ENCODE data around the gene GPR176.
A peak's percentile ranks its signal among the peaks of the same experiment; 100 is the strongest.

The GPR176 gene

DNA sequence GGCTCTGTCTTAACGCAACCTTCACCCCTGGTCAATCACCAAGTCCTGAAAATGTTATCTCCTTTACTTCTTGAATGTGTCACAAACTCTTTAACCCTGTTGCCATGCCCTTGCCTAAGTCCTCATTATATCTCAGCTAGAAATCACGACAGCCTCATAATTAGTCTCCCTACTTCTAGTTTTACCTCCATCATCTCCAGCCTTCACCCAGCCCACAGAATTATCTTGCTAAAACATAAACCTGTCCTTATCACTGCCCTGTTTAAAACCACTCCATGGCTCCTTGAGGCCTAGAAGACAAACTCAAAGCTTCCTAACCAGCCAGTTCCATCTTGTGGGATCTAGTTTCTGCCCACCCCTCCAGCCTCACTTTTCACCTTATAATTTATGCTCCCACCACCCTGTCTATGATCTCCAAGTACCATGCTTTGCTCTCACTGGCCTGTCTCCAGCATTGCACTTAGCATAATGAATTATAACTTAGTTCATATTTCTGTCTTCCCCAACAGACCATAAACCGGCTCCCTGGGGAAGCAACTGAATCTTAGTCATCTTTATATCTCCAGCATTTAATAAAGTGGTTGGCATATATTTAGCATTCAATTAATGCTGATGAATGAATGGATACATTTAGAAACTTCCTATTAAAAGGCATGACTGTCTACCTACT, 39.2 kb downstream of the GPR176 start:
- Histone ChIP-seq H3K27me3 (replicated peaks in 2 of 5; ENCODE audit: control insufficient read depth in 4 of 5, insufficient read depth in 5 of 5, low read length in 4 of 5) (no peaks in the 10 kb centered on the region), H3K9me3 (ENCODE audit: control extremely low read depth in 1 of 5, control insufficient read depth in 4 of 5, insufficient read depth in 2 of 5, low read depth in 1 of 5, low read length in 4 of 5) (no peaks in the 10 kb centered on the region), H3K36me3 (ENCODE audit: control insufficient read depth in 4 of 4, insufficient read depth in 4 of 4, low read length in 3 of 4) (no peaks in the 10 kb centered on the region), H3K4me1 (ENCODE audit: control extremely low read depth in 1 of 4, control insufficient read depth in 4 of 4, insufficient read depth in 4 of 4, low read length in 3 of 4) (no peaks in the 10 kb centered on the region), H3K27ac (ENCODE audit: insufficient read depth in 1 of 2, low read depth in 1 of 2, low read length in 2 of 2, poor library complexity in 1 of 2, severe bottlenecking in 2 of 2) (no peak overlapping the region), H3K4me3 (ENCODE audit: control insufficient read depth in 1 of 7, extremely low read depth in 1 of 7, insufficient read depth in 4 of 7, low read depth in 2 of 7, low read length in 6 of 7) (no peak overlapping the region)
- ChIA-PET POLR2A (no interaction called here), CTCF (no interaction called here)
- no peak for DNase-seq
- 93% methylated on average over 2 of the region's 3 CpGs for WGBS (ENCODE audit: insufficient coverage)

- H3K4me1 ChIP-seq (ENCODE audit: control extremely low read depth in 1 of 4, control insufficient read depth in 4 of 4, insufficient read depth in 4 of 4, low read length in 3 of 4), result no peaks in the 10 kb centered on the region
- no peaks in the 10 kb centered on the region for H3K9me3 ChIP-seq (ENCODE audit: control extremely low read depth in 1 of 5, control insufficient read depth in 4 of 5, insufficient read depth in 2 of 5, low read depth in 1 of 5, low read length in 4 of 5)
- WGBS (ENCODE audit: insufficient coverage), result no CpG with 5 or more reads among the region's 1 CpG
- ChIA-PET CTCF (no interaction called here), POLR2A (no interaction called here)
- DNase-seq, result no peak
- no peaks in the 10 kb centered on the region for H3K27me3 ChIP-seq (replicated peaks in 2 of 5; ENCODE audit: control insufficient read depth in 4 of 5, insufficient read depth in 5 of 5, low read length in 4 of 5)
- no peaks in the 10 kb centered on the region for H3K36me3 ChIP-seq (ENCODE audit: control insufficient read depth in 4 of 4, insufficient read depth in 4 of 4, low read length in 3 of 4)
- no peak overlapping the region for H3K27ac ChIP-seq (ENCODE audit: insufficient read depth in 1 of 2, low read depth in 1 of 2, low read length in 2 of 2, poor library complexity in 1 of 2, severe bottlenecking in 2 of 2)
- H3K4me3 ChIP-seq (ENCODE audit: control insufficient read depth in 1 of 7, extremely low read depth in 1 of 7, insufficient read depth in 4 of 7, low read depth in 2 of 7, low read length in 6 of 7), result no peak overlapping the region
Measured at GRCh38 chr15:39878406-39878785, 41.7 kb downstream of the GPR176 start.

DNA sequence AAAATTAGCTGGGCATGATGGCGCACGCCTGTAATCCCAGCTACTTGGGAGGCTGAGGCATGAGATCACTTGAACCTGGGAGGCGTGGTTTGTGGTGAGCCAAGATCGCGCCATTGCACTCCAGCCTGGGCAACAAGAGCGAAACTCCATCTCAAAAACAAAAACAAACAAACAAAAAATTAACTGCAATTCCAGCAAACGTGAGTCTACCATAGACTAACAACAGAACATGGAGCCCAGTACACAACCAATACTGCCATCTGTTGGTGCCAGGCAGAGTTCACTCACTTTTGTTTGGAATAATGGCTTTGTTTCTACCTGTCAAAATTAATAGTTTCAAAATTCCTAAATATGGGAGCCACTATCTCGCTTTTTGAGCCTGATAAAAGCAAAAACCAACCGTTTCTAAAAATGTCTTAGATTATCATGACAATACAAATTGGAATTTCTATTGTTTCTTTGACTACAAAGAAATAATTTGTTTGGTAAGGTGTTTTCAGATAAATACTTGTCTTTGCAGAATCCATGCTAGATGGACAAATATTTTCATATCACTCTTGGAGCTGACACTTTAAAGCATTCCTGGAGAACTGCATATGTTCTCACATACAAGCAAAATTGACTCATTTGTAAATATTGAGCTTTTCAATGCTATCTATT, 45.0 kb downstream of the GPR176 start:
- ChIA-PET CTCF (interaction anchor here (0.8 to 4.9 kb wide), 11 partner anchors 10 to 749 kb away, joined by 3 to 45 read pairs (median 5); partner anchors contain the start of gene FSIP1), POLR2A (no interaction called here)
- H3K9me3 ChIP-seq (ENCODE audit: control extremely low read depth in 1 of 5, control insufficient read depth in 4 of 5, insufficient read depth in 2 of 5, low read depth in 1 of 5, low read length in 4 of 5), result no peaks in the 10 kb centered on the region
- 83% methylated on average over 6 of the region's 9 CpGs for WGBS (ENCODE audit: insufficient coverage)
- H3K27ac ChIP-seq (ENCODE audit: insufficient read depth in 1 of 2, low read depth in 1 of 2, low read length in 2 of 2, poor library complexity in 1 of 2, severe bottlenecking in 2 of 2), result no peak overlapping the region
- H3K4me1 ChIP-seq (ENCODE audit: control extremely low read depth in 1 of 4, control insufficient read depth in 4 of 4, insufficient read depth in 4 of 4, low read length in 3 of 4), result no peaks in the 10 kb centered on the region
- H3K27me3 ChIP-seq (replicated peaks in 2 of 5; ENCODE audit: control insufficient read depth in 4 of 5, insufficient read depth in 5 of 5, low read length in 4 of 5), result no peaks in the 10 kb centered on the region
- H3K36me3 ChIP-seq (ENCODE audit: control insufficient read depth in 4 of 4, insufficient read depth in 4 of 4, low read length in 3 of 4), result no peaks in the 10 kb centered on the region
- DNase-seq, result peak; percentile 46 to 67 (median 60)
- no peak overlapping the region for H3K4me3 ChIP-seq (ENCODE audit: control insufficient read depth in 1 of 7, extremely low read depth in 1 of 7, insufficient read depth in 4 of 7, low read depth in 2 of 7, low read length in 6 of 7)

GRCh38 chr15:39873978-39874377, 46.1 kb downstream of the GPR176 start:
- ChIA-PET CTCF (interaction anchor here (0.6 to 4.9 kb wide), 6 partner anchors 22 to 89 kb away, joined by 3 to 45 read pairs (median 4); no protein-coding TSS in a partner anchor), POLR2A (no interaction called here)
- no peaks in the 10 kb centered on the region for H3K27me3 ChIP-seq (replicated peaks in 2 of 5; ENCODE audit: control insufficient read depth in 4 of 5, insufficient read depth in 5 of 5, low read length in 4 of 5)
- no peak overlapping the region for H3K27ac ChIP-seq (ENCODE audit: insufficient read depth in 1 of 2, low read depth in 1 of 2, low read length in 2 of 2, poor library complexity in 1 of 2, severe bottlenecking in 2 of 2)
- no peaks in the 10 kb centered on the region for H3K9me3 ChIP-seq (ENCODE audit: control extremely low read depth in 1 of 5, control insufficient read depth in 4 of 5, insufficient read depth in 2 of 5, low read depth in 1 of 5, low read length in 4 of 5)
- H3K4me1 ChIP-seq (ENCODE audit: control extremely low read depth in 1 of 4, control insufficient read depth in 4 of 4, insufficient read depth in 4 of 4, low read length in 3 of 4), result peaks cover 0 to 2% (median 0%) of the 10 kb centered on the region in 4 experiments
- H3K36me3 ChIP-seq (ENCODE audit: control insufficient read depth in 4 of 4, insufficient read depth in 4 of 4, low read length in 3 of 4), result no peaks in the 10 kb centered on the region
- no CpG with 5 or more reads among the region's 2 CpGs for WGBS (ENCODE audit: insufficient coverage)
- DNase-seq, result no peak
- H3K4me3 ChIP-seq (ENCODE audit: control insufficient read depth in 1 of 7, extremely low read depth in 1 of 7, insufficient read depth in 4 of 7, low read depth in 2 of 7, low read length in 6 of 7), result no peak overlapping the region

DNA sequence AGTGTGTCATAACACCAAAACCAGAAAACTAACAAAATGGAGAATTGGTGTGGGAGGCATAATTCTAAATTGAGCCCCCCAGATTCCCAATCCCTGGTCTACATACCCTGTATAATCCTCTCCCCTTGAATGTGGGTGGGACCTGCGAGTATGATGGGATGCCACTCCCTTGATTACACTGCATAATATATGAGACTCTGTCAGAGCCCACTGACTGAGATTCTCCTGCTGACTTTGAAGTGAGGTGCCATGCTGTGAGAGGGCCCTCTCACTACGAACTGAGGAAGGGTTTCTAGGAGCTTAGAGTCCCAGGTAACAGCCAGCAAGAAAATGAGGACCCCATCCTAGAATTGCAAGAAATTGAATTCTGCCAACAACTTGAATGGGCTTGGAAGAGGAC, 49.5 kb downstream of the GPR176 start:
- no peak for DNase-seq
- ChIA-PET CTCF (no interaction called here), POLR2A (no interaction called here)
- peaks cover 0 to 2% (median 0%) of the 10 kb centered on the region in 4 experiments for H3K4me1 ChIP-seq (ENCODE audit: control extremely low read depth in 1 of 4, control insufficient read depth in 4 of 4, insufficient read depth in 4 of 4, low read length in 3 of 4)
- no peak overlapping the region for H3K4me3 ChIP-seq (ENCODE audit: control insufficient read depth in 1 of 7, extremely low read depth in 1 of 7, insufficient read depth in 4 of 7, low read depth in 2 of 7, low read length in 6 of 7)
- no peaks in the 10 kb centered on the region for H3K36me3 ChIP-seq (ENCODE audit: control insufficient read depth in 4 of 4, insufficient read depth in 4 of 4, low read length in 3 of 4)
- no peaks in the 10 kb centered on the region for H3K9me3 ChIP-seq (ENCODE audit: control extremely low read depth in 1 of 5, control insufficient read depth in 4 of 5, insufficient read depth in 2 of 5, low read depth in 1 of 5, low read length in 4 of 5)
- H3K27me3 ChIP-seq (replicated peaks in 2 of 5; ENCODE audit: control insufficient read depth in 4 of 5, insufficient read depth in 5 of 5, low read length in 4 of 5), result no peaks in the 10 kb centered on the region
- H3K27ac ChIP-seq (ENCODE audit: insufficient read depth in 1 of 2, low read depth in 1 of 2, low read length in 2 of 2, poor library complexity in 1 of 2, severe bottlenecking in 2 of 2), result no peak overlapping the region
- 100% methylated on average over 1 of the region's 2 CpGs for WGBS (ENCODE audit: insufficient coverage)

DNA sequence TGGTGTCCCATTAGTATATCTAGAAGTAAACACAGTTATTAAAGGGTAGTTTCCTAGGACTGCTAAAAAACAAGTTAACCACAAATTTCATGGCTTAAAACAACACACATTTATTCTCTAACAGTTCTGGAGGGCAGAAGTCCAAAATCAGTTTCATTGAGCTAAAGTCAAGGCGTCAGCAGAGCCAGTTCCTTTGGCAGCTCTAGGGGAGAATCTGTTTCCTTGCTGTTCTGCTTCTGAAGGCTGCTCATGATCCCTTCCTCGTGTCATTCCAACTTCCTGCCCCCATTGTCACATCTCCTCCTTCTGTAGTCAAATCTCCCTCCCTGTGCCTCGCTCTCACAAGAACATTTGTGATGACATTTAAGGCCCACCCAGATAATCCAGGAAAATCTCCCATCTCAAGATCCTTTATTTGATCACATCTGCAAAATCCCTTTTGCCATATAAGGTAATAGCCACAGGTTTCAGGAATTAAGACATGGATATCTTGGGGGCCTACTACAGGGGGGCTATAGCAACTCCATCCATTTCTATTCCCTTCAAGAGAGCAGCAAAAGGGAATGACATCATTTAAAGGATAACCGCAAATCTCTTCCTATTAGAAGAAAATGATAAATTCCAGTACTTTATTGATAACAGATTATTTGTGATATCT, 50.1 kb downstream of the GPR176 start:
- 60% methylated on average over 2 of the region's 4 CpGs for WGBS (ENCODE audit: insufficient coverage)
- CTCF ChIA-PET, result no interaction called here
- H3K4me3 ChIP-seq (ENCODE audit: control insufficient read depth in 1 of 7, extremely low read depth in 1 of 7, insufficient read depth in 4 of 7, low read depth in 2 of 7, low read length in 6 of 7), result no peak overlapping the region
- H3K27ac ChIP-seq (ENCODE audit: insufficient read depth in 1 of 2, low read depth in 1 of 2, low read length in 2 of 2, poor library complexity in 1 of 2, severe bottlenecking in 2 of 2), result no peak overlapping the region
- H3K27me3 ChIP-seq (replicated peaks in 2 of 5; ENCODE audit: control insufficient read depth in 4 of 5, insufficient read depth in 5 of 5, low read length in 4 of 5), result no peaks in the 10 kb centered on the region
- H3K36me3 ChIP-seq (ENCODE audit: control insufficient read depth in 4 of 4, insufficient read depth in 4 of 4, low read length in 3 of 4), result no peaks in the 10 kb centered on the region
- no peak for DNase-seq
- peaks cover 0 to 2% (median 0%) of the 10 kb centered on the region in 4 experiments for H3K4me1 ChIP-seq (ENCODE audit: control extremely low read depth in 1 of 4, control insufficient read depth in 4 of 4, insufficient read depth in 4 of 4, low read length in 3 of 4)
- POLR2A ChIA-PET, result no interaction called here
- no peaks in the 10 kb centered on the region for H3K9me3 ChIP-seq (ENCODE audit: control extremely low read depth in 1 of 5, control insufficient read depth in 4 of 5, insufficient read depth in 2 of 5, low read depth in 1 of 5, low read length in 4 of 5)

DNA sequence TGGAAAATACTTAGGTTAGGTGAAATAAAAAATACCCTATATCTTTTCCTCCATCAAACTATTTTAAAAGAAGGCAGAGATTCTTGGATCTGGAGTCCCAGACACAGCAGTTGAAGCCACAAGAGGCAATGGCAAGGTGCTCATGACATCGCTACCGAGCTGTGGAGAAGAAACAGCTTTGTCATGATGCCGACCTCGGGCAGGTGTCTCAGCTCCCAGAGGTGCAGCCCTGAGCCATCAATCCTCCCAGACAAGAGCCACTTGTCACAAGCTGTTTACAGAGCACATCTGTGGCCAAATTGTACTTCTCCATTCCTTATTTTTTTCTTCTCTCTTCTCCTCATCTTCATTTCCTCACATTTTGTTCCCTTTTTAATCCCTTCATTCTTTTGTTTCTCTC, 50.8 kb downstream of the GPR176 start:
- Histone ChIP-seq H3K4me3 (ENCODE audit: control insufficient read depth in 1 of 7, extremely low read depth in 1 of 7, insufficient read depth in 4 of 7, low read depth in 2 of 7, low read length in 6 of 7) (no peak overlapping the region), H3K36me3 (ENCODE audit: control insufficient read depth in 4 of 4, insufficient read depth in 4 of 4, low read length in 3 of 4) (no peaks in the 10 kb centered on the region), H3K27ac (ENCODE audit: insufficient read depth in 1 of 2, low read depth in 1 of 2, low read length in 2 of 2, poor library complexity in 1 of 2, severe bottlenecking in 2 of 2) (no peak overlapping the region), H3K9me3 (ENCODE audit: control extremely low read depth in 1 of 5, control insufficient read depth in 4 of 5, insufficient read depth in 2 of 5, low read depth in 1 of 5, low read length in 4 of 5) (no peaks in the 10 kb centered on the region), H3K27me3 (replicated peaks in 2 of 5; ENCODE audit: control insufficient read depth in 4 of 5, insufficient read depth in 5 of 5, low read length in 4 of 5) (no peaks in the 10 kb centered on the region), H3K4me1 (ENCODE audit: control extremely low read depth in 1 of 4, control insufficient read depth in 4 of 4, insufficient read depth in 4 of 4, low read length in 3 of 4) (peaks cover 0 to 2% (median 0%) of the 10 kb centered on the region in 4 experiments)
- POLR2A ChIA-PET, result no interaction called here
- CTCF ChIA-PET, result no interaction called here
- peak in 2 of 3 donors; percentile 53 to 73 for DNase-seq
- 48% methylated on average over 4 of the region's 4 CpGs for WGBS (ENCODE audit: insufficient coverage)

Measured in common myeloid progenitor, CD34-positive (primary cell).